Stimulated activated CD8-positive, alpha-beta memory T cell treated with anti-CD3 and anti-CD28 coated beads, Interleukin-15, amount 100 ng/mL, for 48 hours (primary cell): Measurements from ENCODE around the gene IFNA10.
"Not testable (repeated sequence)": the region's sequence is repeated elsewhere in the genome, so short reads cannot be mapped to it uniquely, and the experiment has no call there.

Source experiments
- DNase-seq, 2 donors: peaks; one replicate each; pipeline ENCODE4 v3.0.0-alpha.2; 2020; ENCODE audit warnings: low read depth in 2 of 2

Gene IFNA10

GRCh38 chr9:21194867-21195776 is 11.8 kb downstream of the IFNA10 start:
- DNase-seq, result peak; percentile 4 to 10

- not testable (repeated sequence) for DNase-seq
These were observed 19.5 kb downstream of the IFNA10 start, which contains the start of gene IFNA4 for GRCh38 chr9:21187487-21187886. TSS of gene IFNA4 (minus strand) at chr9:21187587. CDS start at chr9:21187531, 56 bp downstream.

DNA sequence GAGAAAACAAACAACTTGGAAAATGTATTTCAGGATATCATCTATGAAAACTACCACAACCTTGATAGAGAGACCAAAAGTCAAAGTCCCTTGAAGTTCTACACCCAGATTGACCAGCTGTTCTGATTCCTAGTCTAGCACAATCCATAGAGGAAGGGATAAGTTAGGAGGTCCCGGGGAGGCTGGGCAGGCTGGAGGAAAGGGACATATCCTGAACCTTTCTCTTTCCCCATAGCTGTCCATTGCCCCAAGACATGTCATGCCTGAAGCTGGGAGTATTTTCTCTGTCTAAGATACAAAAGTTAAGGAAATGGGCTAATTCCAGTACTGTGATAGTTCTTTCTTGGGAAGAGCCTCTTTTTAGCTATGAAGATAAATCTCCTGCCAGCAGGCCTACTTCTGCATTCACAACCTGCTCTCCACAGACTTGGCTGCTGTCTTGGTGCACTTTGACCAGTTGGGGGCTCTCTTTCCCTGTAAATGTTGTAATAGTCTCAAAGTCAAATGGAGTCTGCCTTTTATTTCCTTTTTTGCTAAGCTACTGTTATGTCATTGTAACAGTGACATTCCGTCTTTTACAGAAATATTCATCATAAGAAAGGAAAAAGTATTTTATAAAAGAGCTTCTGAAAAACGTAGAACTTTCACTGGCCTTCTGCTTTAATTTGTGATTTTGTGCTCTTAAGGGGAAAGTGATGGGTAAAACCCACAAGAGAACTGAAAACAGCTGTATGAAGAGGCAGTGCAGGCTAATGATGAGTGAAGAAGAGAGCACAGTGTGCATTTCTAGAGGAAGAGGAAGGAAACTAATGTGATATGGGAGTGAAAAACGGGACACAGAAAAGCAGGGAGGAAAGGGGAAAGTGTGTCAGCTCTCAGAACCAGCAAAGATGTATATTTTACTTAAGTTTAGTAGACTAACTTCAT is 23.9 kb downstream of the IFNA10 start:
- DNase-seq, result not testable (repeated sequence)

DNA sequence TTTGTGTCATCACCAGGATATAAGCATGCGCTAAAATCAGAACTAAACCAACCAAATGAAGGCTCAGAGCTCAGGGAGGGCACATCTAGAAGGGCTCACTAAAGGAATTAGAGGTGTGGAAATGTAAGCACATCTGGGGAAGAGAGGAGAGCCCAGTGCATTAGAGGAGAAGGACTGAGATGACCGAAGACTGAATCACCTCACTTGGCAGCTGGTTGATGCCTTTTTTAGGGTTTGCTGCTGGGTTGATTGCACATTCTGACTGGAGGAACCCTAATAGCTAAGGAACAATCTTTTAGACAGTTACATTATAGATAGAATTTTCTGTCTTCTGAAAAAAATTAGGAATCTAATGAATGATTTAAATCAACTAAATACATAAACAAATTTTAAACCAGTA is 32.3 kb downstream of the IFNA10 start:
- DNase-seq, result no peak

- no peak for DNase-seq
These were observed 34.8 kb downstream of the IFNA10 start for GRCh38 chr9:21172156-21172555.

- DNase-seq, result no peak
These were observed 35.6 kb downstream of the IFNA10 start for GRCh38 chr9:21171351-21171750.

- not testable (repeated sequence) for DNase-seq
These were observed 40.4 kb downstream of the IFNA10 start, which contains the start of gene IFNA21 for GRCh38 chr9:21166560-21166959. TSS of gene IFNA21 (minus strand) at chr9:21166660. CDS start at chr9:21166612, 48 bp downstream.

- DNase-seq, result no peak
These were observed 41.4 kb downstream of the IFNA10 start for GRCh38 chr9:21165516-21165915.

GRCh38 chr9:21160178-21160577 is 46.8 kb downstream of the IFNA10 start:
- no peak for DNase-seq
